H1 (cell line): ENCODE results near the gene PPME1.

Experiments
- CHD1 ChIP-seq: IDR thresholded peaks from 2 replicates; pipeline ENCODE4 v1.6.1; 2012; ENCODE audit warnings: low read depth, low read length, improper control_type of control experiment
- CREB1 ChIP-seq: IDR thresholded peaks from 2 replicates; pipeline ENCODE4 v1.6.1; 2012; ENCODE audit warnings: inconsistent platforms
- EZH2 ChIP-seq: fragments of 200-600 bp; sonication (generic); IDR thresholded peaks from 2 replicates; pipeline ENCODE4 v1.7.1; 2012; ENCODE audit warnings: low read depth, mild to moderate bottlenecking, moderate library complexity, low read length, inconsistent platforms; ENCODE audit not compliant: severe bottlenecking
- GTF2F1 ChIP-seq: IDR thresholded peaks from 2 replicates; pipeline ENCODE4 v1.6.1; 2012; ENCODE audit warnings: low read depth, low read length, improper control_type of control experiment, borderline replicate concordance
- POLR2A ChIP-seq, 2 experiments: IDR thresholded peaks; 1 replicate in 1 of 2; 2 replicates in 1 of 2; pipeline ENCODE4 v1.6.1; 2011; ENCODE audit warnings: low read depth in 2 of 2, low read length in 2 of 2, mild to moderate bottlenecking in 2 of 2; ENCODE audit errors: control extremely low read depth in 1 of 2
- POLR2AphosphoS5 ChIP-seq: IDR thresholded peaks from 2 replicates; pipeline ENCODE4 v1.6.1; 2011; ENCODE audit warnings: low read depth, low read length
- RFX5 ChIP-seq: IDR thresholded peaks from 2 replicates; pipeline ENCODE4 v1.6.1; 2011; ENCODE audit warnings: low read depth, low read length, improper control_type of control experiment, borderline replicate concordance
- SP2 ChIP-seq: IDR thresholded peaks from 2 replicates; pipeline ENCODE4 v1.6.1; 2012; ENCODE audit warnings: mild to moderate bottlenecking, low read length, inconsistent platforms
- YY1 ChIP-seq: IDR thresholded peaks from 2 replicates; pipeline ENCODE4 v1.6.1; 2011; ENCODE audit warnings: low read depth, mild to moderate bottlenecking, low read length
- TF ChIP-seq, protein P1 (sequence below), 3 experiments: IDR thresholded peaks; 1 replicate in 2 of 3; 2 replicates in 1 of 3; pipeline versions ENCODE4 v1.5.1 to v1.6.1; 2011; ENCODE audit warnings: low read length in 3 of 3, mild to moderate bottlenecking in 3 of 3, inconsistent platforms in 2 of 3, low read depth in 1 of 3, moderate library complexity in 1 of 3; ENCODE audit not compliant: insufficient read depth in 1 of 3; ENCODE audit errors: control extremely low read depth in 1 of 3

DNA sequence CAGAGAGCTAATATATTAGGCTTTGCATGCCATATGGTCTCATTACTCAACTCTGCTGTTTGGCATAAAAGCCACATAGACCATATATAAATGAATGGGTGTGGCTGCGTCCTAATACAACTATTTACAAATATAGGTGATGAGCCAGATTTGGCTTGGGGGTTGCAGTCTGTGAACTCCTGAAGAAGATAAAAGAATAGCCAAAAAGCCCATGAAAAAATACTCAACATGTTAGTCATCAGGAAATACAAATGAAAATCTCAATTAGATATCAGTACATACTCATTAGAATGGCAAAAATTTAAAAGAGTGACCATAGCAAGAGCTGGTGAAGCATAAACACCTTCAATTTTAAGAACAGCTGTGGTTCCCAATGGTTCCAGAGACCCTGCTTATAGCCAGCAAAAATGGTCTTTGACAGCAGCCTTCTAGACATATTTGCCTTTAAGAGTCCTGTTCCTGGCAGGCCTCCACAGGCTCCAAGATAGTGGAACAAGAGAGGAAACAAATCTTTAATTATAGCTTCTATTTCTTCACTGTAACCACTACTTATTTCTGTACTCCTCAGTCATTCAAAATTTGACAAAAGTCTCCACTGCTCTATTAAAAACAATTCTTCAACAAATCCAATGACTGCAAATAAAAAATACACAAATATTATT is 16.3 kb upstream of the PPME1 start:
- no peak for TF ChIP-seq POLR2AphosphoS5
- TF ChIP-seq EZH2: no peak
- no peak for TF ChIP-seq GTF2F1
- TF ChIP-seq, protein P1, sequence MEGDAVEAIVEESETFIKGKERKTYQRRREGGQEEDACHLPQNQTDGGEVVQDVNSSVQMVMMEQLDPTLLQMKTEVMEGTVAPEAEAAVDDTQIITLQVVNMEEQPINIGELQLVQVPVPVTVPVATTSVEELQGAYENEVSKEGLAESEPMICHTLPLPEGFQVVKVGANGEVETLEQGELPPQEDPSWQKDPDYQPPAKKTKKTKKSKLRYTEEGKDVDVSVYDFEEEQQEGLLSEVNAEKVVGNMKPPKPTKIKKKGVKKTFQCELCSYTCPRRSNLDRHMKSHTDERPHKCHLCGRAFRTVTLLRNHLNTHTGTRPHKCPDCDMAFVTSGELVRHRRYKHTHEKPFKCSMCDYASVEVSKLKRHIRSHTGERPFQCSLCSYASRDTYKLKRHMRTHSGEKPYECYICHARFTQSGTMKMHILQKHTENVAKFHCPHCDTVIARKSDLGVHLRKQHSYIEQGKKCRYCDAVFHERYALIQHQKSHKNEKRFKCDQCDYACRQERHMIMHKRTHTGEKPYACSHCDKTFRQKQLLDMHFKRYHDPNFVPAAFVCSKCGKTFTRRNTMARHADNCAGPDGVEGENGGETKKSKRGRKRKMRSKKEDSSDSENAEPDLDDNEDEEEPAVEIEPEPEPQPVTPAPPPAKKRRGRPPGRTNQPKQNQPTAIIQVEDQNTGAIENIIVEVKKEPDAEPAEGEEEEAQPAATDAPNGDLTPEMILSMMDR (IDR thresholded peaks at IDR 0.05; ENCODE audit: control extremely low read depth in 1 of 3, insufficient read depth in 1 of 3, low read depth in 1 of 3, low read length in 3 of 3): no peak
- TF ChIP-seq SP2: no peak
- TF ChIP-seq YY1: no peak
- TF ChIP-seq POLR2A (IDR thresholded peaks at IDR 0.05; ENCODE audit: control extremely low read depth in 1 of 2, low read depth in 2 of 2, low read length in 2 of 2): no peak
- no peak for TF ChIP-seq CHD1
- TF ChIP-seq CREB1: no peak
- no peak for TF ChIP-seq RFX5
